GM10266 (cell line): ENCODE data around the gene BCL11A.

ENCODE experiments used
- DNase-seq: peaks from one replicate; pipeline ENCODE4 v3.0.0; 2012; ENCODE audit errors: extremely low spot score
- TF ChIP-seq, protein P1 (sequence below): IDR thresholded peaks from 2 replicates; pipeline ENCODE4 v1.5.1; 2012; ENCODE audit warnings: mild to moderate bottlenecking, low read depth; ENCODE audit not compliant: control insufficient read depth, insufficient read depth; ENCODE audit errors: missing control alignments

Gene BCL11A

DNA sequence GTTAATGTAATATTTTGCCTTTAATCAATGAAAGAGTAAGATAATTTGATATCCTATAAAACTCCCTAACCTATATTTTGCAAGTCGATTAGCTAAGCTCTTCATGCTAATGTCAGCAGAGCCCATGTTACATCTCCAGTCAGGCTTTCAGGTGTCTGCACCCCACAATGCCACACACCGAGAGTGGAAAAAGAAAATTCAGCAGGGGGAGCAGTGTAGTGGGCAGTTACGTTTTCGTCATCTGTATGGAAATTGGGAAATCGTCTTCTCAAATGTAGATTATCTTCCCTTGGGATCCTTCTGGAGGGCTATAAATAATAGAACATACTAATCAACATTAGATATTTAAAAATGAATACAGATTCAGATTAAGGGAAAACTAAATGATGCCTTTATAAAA lies 66.3 kb downstream of the BCL11A start:
- no peak for DNase-seq

GRCh38 chr2:60486551-60486950 lies 66.9 kb downstream of the BCL11A start:
- DNase-seq: no peak
- TF ChIP-seq, protein P1, sequence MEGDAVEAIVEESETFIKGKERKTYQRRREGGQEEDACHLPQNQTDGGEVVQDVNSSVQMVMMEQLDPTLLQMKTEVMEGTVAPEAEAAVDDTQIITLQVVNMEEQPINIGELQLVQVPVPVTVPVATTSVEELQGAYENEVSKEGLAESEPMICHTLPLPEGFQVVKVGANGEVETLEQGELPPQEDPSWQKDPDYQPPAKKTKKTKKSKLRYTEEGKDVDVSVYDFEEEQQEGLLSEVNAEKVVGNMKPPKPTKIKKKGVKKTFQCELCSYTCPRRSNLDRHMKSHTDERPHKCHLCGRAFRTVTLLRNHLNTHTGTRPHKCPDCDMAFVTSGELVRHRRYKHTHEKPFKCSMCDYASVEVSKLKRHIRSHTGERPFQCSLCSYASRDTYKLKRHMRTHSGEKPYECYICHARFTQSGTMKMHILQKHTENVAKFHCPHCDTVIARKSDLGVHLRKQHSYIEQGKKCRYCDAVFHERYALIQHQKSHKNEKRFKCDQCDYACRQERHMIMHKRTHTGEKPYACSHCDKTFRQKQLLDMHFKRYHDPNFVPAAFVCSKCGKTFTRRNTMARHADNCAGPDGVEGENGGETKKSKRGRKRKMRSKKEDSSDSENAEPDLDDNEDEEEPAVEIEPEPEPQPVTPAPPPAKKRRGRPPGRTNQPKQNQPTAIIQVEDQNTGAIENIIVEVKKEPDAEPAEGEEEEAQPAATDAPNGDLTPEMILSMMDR: no peak

More for the DNA sequence above, 66.3 kb downstream of the BCL11A start:
- TF ChIP-seq, protein P1: no peak

GRCh38 chr2:60486067-60486466 lies 67.4 kb downstream of the BCL11A start:
- DNase-seq: no peak
- TF ChIP-seq, protein P1: no peak

DNA sequence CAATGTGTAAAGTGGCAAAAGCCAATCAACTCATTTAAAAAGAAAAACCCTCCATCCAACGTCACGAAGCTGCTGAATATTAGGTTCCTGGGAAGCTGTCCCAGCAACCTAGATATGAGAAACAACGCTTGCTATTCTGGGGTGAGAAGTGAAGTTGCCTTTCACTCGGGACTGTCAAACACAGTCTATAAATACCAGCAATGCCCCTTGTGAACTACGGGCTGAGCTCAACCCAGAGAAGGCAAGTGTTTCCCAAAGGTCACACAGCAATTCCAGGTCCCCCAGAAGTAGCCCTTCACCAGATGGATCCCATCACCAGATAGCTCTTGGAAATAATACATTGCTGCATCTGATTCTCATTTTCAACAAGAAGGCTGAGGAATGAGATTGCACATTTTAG lies 67.9 kb downstream of the BCL11A start:
- TF ChIP-seq, protein P1: no peak
- DNase-seq: no peak

GRCh38 chr2:60485055-60485454 lies 68.4 kb downstream of the BCL11A start:
- TF ChIP-seq, protein P1: no peak
- DNase-seq: no peak

- no peak for DNase-seq
- TF ChIP-seq, protein P1: no peak
Measured at GRCh38 chr2:60484133-60484645, 69.3 kb downstream of the BCL11A start.

GRCh38 chr2:60483401-60483800 lies 70.1 kb downstream of the BCL11A start:
- no peak for DNase-seq
- TF ChIP-seq, protein P1: no peak
